Fibroblast of villous mesenchyme (primary cell): ENCODE measurements around the gene SERINC5. TPM values are rescaled to one million over a fixed set of nuclear protein-coding genes. Genes with fewer than 3 reads are reported as not detected.
A peak's percentile ranks its signal among the peaks of the same experiment; 100 is the strongest.

Source experiments
- DNase-seq: peaks from one replicate; pipeline ENCODE4 v3.0.0-alpha.2; 2010; ENCODE audit warnings: low read depth
- H3K4me3 ChIP-seq: 2 replicates; pipeline ENCODE4 v1.5.1; 2011; ENCODE audit warnings: low read depth, mild to moderate bottlenecking, low read length
- CTCF ChIP-seq: IDR thresholded peaks from 2 replicates; pipeline ENCODE4 v1.5.1; 2012; ENCODE audit warnings: low read depth, mild to moderate bottlenecking, low read length; ENCODE audit not compliant: insufficient read depth
- total RNA-seq: library from RNA; depleted of rRNA; stranded (reverse); fragments of >200 nt; gene quantifications from 2 replicates; pipeline ENCODE4 v1.2.3, GENCODE V29; 2012

SERINC5 gene
- total RNA-seq, 1 donor = 13.8 TPM

- no peak for TF ChIP-seq CTCF
- peak; percentile 58 for DNase-seq
- H3K4me3 ChIP-seq = peak overlapping the region; percentile 83
Measured at GRCh38 chr5:80255431-80255810, 427 bp downstream of the SERINC5 start.

- no peak for TF ChIP-seq CTCF
- DNase-seq = peak; percentile 36
- H3K4me3 ChIP-seq = peak overlapping the region; percentile 83
Measured at GRCh38 chr5:80254767-80255430, 949 bp downstream of the SERINC5 start.

GRCh38 chr5:80251636-80252035 is 4.2 kb downstream of the SERINC5 start:
- no peak for TF ChIP-seq CTCF
- DNase-seq = no peak
- no peak overlapping the region for H3K4me3 ChIP-seq

GRCh38 chr5:80250801-80251200 is 5.0 kb downstream of the SERINC5 start:
- H3K4me3 ChIP-seq = no peak overlapping the region

GRCh38 chr5:80249901-80250300 is 5.9 kb downstream of the SERINC5 start:
- no peak overlapping the region for H3K4me3 ChIP-seq
- TF ChIP-seq CTCF = no peak
- no peak for DNase-seq

More at GRCh38 chr5:80250801-80251200, 5.0 kb downstream of the SERINC5 start:
- TF ChIP-seq CTCF = no peak
- no peak for DNase-seq

- no peak for TF ChIP-seq CTCF
- H3K4me3 ChIP-seq = no peak overlapping the region
- no peak for DNase-seq
Measured at GRCh38 chr5:80248378-80248777, 7.5 kb downstream of the SERINC5 start.

- TF ChIP-seq CTCF = no peak
- peak overlapping the region; percentile 28 for H3K4me3 ChIP-seq
- peak; percentile 93 for DNase-seq
Measured at GRCh38 chr5:80246995-80247729, 8.7 kb downstream of the SERINC5 start.
